ENCODE data around the gene BACH2. TPM values are rescaled to one million over a fixed set of nuclear protein-coding genes. Genes with fewer than 3 reads are reported as not detected.
"Not testable (repeated sequence)": the region's sequence is repeated elsewhere in the genome, so short reads cannot be mapped to it uniquely, and the experiment has no call there.

BACH2 gene
- total RNA-seq, 1 experiment from 2014 or later = 0.15 TPM

DNA sequence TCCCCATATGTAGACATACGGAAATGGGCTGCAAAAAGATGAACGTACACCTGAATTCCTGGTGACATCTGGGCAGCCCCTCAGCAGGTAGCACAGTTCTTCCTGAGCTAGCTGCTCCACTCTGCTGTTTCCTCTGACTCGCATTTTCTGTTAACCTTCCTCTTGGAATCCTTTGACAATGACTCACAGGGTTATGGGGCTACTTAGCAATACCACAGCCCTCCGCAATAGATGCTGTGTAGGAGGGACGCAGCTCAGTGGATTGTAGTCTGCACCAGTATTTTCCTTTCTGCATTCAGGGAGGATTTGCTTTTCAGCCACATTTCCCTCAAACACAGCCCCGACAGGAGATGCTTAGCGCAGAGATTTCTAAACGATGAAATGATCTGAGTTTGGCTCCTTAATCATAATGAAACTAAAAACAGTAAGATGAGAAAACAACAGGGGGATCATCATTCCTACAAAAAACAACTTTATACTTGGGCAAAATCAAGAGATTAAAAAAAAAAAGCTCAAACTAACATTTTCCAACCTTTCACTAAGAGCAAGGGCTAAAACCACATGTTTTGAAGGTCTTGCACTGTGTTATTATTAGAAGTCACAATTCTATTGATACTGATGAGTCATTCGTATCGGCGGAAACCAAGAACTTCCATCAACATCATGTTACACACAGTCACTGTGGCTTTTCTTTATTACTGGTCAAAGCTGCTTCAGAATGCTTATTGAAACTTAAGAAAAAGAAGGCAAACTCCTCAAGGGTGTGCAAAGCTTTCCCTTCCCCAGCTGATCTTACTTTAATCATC is 12.2 kb downstream of the BACH2 start:
- DNase-seq (ENCODE audit: extremely low read depth, low read depth) = peak; percentile 52

DNA sequence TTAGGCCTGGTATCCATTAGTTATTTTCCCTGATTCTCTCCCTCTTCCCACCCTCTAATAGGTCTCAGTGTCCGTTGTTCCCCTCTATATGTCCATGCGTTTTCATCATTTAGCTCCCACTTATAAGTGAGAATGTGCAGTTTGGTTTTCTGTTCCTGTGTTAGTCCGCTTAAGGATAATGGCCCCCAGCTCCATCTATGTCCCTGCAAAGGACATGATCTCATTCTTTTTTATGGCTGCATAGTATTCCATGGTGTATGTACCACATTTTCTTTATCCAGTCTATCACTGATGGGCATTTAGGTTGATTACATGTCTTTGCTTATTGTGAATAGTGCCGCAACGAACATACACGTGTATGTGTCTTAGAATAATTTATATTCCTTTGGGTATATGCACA is 14.4 kb downstream of the BACH2 start:
- DNase-seq (ENCODE audit: extremely low read depth, low read depth) = not testable (repeated sequence)

- DNase-seq (ENCODE audit: extremely low read depth, low read depth) = no peak
Observed at GRCh38 chr6:90278129-90278528, 18.5 kb downstream of the BACH2 start.

DNA sequence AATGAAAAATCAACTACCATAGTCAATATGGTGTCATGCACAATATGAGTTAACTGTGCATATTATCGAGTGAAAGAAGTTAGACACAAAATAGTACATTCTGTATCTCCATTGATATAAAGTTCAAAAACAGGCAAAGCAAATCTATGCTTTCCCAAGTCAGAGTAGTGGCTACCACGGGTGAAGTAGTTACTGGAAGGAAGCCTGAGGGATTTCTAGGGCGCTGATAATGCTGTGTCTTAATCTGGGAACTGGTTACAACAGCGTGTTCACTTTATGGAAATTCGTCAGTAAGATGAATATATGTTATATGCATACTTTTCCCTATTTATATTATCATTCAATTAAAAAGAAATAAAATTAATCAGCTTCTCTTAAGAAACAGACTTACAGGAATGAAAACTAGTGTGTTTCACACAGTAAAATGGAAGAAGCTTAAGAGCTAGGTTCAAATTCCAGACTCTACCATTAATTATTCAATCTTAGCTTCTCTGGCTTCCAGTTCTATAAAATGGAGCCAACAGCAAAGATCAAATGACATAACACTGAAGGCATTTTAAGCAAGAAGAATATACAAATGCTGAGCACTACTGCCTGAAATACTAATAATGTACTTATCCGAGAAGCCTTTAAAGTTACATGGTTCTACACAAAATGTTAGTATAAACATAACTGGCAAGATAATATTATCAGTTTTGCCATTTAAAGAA is 19.2 kb downstream of the BACH2 start:
- DNase-seq (ENCODE audit: extremely low read depth, low read depth) = no peak

- no peak for DNase-seq (ENCODE audit: extremely low read depth, low read depth)
Observed at GRCh38 chr6:90274451-90275030, 22.1 kb downstream of the BACH2 start.

- no peak for DNase-seq (ENCODE audit: extremely low read depth, low read depth)
Observed at GRCh38 chr6:90273863-90274262, 22.8 kb downstream of the BACH2 start.

- DNase-seq (ENCODE audit: extremely low read depth, low read depth) = no peak
Observed at GRCh38 chr6:90272895-90273294, 23.7 kb downstream of the BACH2 start.

DNA sequence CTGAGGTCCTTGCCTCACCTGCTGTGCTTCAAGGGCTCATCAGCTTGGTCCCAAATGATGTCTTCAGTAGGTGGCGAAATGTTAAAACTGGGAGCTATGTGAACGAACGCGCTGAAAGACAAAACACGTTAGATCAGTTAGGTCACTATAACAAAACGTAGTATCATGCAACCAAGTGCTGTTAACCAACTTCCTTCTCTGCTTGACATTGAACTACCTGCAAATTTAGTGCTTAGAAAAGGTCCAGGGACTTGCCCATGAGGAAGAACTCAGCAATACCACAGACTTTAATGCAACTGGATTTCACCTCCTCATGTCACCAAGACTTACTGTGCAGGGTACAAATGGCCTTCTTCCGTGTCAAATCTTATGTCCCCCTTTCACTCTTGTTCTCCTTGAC is 24.8 kb downstream of the BACH2 start:
- no peak for DNase-seq (ENCODE audit: extremely low read depth, low read depth)

DNA sequence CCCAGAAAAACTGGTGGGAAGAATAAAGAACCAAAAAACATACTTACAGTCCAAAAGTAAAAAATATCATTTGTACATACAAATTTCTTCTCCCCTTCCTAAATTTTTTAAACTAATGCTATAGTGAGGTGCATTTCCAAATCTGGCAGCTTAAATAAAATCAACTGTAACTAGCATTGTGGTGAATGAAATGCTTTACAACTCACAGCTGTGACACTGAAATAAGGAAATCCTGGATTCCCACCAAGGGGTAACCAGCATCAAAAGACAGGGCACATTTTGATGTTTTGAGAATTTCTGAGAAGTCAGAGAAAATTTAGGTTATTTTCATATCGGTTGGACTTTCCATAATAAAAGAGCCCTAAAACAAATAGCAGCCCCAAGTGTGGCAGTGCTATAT is 27.3 kb downstream of the BACH2 start:
- no peak for DNase-seq (ENCODE audit: extremely low read depth, low read depth)

- DNase-seq (ENCODE audit: extremely low read depth, low read depth) = no peak
Observed at GRCh38 chr6:90268178-90268577, 28.5 kb downstream of the BACH2 start.

GRCh38 chr6:90266905-90267621 is 29.6 kb downstream of the BACH2 start:
- DNase-seq (ENCODE audit: extremely low read depth, low read depth) = no peak

DNA sequence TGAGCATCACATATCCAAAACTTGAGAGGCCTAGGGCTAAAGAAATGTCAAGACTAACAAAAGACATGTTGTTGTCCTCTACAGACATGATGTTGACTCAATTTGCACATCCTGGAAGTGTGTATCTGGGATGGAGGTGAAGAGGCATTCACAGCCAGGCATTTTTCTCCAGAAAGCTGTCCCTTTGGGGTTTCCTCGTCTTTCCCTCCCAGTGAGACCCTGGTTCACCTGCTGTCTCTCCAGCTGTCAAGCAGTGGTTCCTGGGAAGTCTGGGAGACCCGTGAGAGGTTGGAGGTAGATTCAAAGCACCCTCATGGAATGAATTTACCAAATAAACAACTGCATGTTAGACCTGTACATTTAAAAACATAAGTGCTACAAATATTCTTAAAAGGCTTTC is 32.1 kb downstream of the BACH2 start:
- DNase-seq (ENCODE audit: extremely low read depth, low read depth) = no peak

DNA sequence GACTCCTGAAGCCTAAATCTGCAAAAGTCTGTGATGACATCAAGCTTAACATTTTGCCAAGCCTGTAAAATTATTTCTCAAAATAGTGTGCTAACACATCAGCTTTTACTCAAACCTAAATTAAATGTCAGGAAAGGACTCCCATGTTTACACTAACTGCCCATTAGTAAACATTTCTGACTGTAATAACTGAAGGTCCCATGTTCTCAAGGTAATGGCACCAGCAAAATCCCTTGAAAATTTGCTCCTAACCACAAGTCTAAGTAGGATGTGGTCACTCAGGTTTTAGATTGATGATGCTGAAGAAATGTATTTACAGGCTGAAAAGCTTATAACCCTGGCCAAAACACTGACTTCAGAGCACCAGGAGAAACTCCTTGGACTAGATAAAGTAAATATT is 33.0 kb downstream of the BACH2 start:
- no peak for DNase-seq (ENCODE audit: extremely low read depth, low read depth)

- no peak for DNase-seq (ENCODE audit: extremely low read depth, low read depth)
Observed at GRCh38 chr6:90261801-90262200, 34.8 kb downstream of the BACH2 start.

DNA sequence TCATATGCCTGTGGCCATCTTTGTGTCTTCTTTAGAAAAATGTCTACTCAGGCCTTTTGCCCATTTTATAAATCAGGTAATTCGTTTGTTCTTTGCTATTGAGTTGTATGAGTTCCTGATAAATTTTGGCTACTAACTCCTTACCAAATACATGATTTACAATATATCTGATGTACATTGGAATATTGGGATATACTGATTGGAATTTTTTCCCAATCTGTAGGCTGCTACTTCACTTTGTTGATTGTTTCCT is 39.2 kb downstream of the BACH2 start:
- DNase-seq (ENCODE audit: extremely low read depth, low read depth) = no peak

DNA sequence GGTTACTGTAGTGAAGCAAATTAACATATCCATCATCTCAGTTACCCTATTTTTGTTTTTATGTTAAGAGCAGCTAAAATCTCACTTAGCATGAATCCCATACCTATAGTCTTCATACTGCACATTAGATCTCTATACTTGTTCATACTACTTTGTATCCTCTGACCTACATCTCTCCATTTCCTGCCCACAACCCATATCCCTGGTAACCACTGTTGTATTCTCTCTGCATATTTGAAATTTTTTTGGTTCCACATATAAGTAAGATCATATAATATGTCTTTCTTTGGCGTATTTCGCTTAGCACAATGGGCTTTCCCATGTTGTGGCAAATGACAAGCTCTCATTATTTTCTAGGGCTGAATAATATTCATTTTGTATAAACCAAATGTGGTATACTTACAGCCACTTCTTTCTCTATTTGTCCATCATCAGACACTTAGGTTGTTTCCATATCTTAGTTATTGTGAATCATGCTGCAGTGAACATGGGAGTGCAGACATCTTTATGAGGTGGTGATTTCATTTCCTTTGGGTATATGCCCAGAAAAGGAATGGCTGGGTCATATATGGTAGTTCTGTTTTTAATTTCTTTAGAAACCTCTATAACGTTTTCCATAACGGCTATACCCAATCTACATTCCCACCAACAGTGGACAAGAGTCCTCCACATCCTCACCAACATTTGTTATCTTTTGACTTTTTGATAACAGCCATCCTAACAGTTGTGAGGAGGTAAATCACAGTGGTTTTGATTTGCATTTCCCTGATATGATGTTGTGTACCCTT is 39.8 kb downstream of the BACH2 start:
- no peak for DNase-seq (ENCODE audit: extremely low read depth, low read depth)

- no peak for DNase-seq (ENCODE audit: extremely low read depth, low read depth)
Observed at GRCh38 chr6:90253631-90254030, 43.0 kb downstream of the BACH2 start.

GRCh38 chr6:90251295-90251992 is 45.2 kb downstream of the BACH2 start:
- DNase-seq (ENCODE audit: extremely low read depth, low read depth) = no peak

DNA sequence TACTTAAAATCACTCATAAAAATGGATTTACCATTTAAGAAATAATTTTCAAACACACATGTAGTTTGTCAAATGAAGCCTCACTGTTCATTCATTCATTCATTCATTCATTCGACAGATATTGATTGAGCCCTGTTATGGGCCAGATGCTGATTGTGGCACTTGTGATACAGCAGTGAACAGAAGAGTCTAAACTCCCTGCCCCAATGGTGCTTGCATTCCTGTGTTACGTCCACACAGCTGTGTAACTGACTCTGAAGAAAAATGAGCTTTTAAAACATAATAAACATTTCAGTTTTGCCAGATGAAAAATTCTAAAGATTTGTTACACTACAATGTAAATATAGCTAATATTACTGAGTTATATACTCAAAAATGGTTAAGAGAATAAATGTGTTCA is 46.2 kb downstream of the BACH2 start:
- no peak for DNase-seq (ENCODE audit: extremely low read depth, low read depth)

DNA sequence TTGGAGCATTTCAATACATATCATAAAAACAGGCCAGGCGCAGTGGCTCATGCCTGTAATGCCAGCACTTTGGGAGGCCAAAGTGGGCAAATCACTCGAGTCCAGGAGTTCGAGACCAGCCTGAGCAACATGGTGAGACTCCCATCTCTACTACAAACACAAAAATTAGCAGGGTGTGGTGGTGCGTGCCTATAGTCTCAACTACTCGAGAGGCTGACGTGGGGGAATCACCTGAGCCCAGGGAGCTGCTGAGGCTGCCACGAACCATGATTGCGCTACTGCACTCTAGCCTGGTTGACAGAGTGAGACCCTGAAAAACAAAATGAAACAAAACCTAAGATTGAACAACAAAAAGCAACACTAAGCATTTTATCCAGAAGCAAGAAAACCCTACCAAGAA is 47.2 kb downstream of the BACH2 start:
- DNase-seq (ENCODE audit: extremely low read depth, low read depth) = no peak
